Neural progenitor cell (in vitro differentiated cells): ENCODE data around the gene LHFPL2.

Experiments used
- CTCF ChIP-seq: fragments of 200-600 bp; sonication (generic); IDR thresholded peaks from 2 replicates; pipeline ENCODE4 v1.5.1; 2017; ENCODE audit warnings: antibody characterized with exemption, mild to moderate bottlenecking
- EZH2 ChIP-seq: fragments of 200-600 bp; sonication (generic); IDR thresholded peaks from 2 replicates; pipeline ENCODE4 v1.6.1; 2017; ENCODE audit warnings: antibody characterized with exemption, mild to moderate bottlenecking, moderate library complexity
- EZH2phosphoT487 ChIP-seq: fragments of 200-600 bp; sonication (generic); IDR thresholded peaks from 2 replicates; pipeline ENCODE4 v1.6.1; 2017; ENCODE audit warnings: antibody characterized with exemption

GRCh38 chr5:78647838-78648358 lies 674 bp downstream of the LHFPL2 start:
- no peak for TF ChIP-seq CTCF
- no peak for TF ChIP-seq EZH2phosphoT487
- no peak for TF ChIP-seq EZH2
